GM21515 (cell line): Measurements from ENCODE around the gene CFAP100.

Experiments used
- ATAC-seq: cut with Tn5 transposase; IDR thresholded peaks from one replicate; pipeline ENCODE4 v1.9.1; 2021; ENCODE audit not compliant: unreplicated experiment

The CFAP100 gene

GRCh38 chr3:126394179-126394976, at the start of gene CFAP100:
CFAP100 (plus strand) TSS chr3:126394909; CDS start chr3:126396001, 1,092 bp downstream.
- ATAC-seq: no peak

- no peak for ATAC-seq
Measured at GRCh38 chr3:126345231-126345630, 49.5 kb upstream of the CFAP100 start.

GRCh38 chr3:126345641-126346460, 48.9 kb upstream of the CFAP100 start:
- ATAC-seq: no peak

- ATAC-seq: no peak
Measured at GRCh38 chr3:126346466-126346865, 48.2 kb upstream of the CFAP100 start.

- no peak for ATAC-seq
Measured at GRCh38 chr3:126347543-126348161, 47.1 kb upstream of the CFAP100 start.

GRCh38 chr3:126348308-126348920, 46.3 kb upstream of the CFAP100 start:
- no peak for ATAC-seq

GRCh38 chr3:126349071-126349470, 45.6 kb upstream of the CFAP100 start:
- ATAC-seq: no peak

- ATAC-seq: no peak
Measured at GRCh38 chr3:126349611-126350501, 44.9 kb upstream of the CFAP100 start.

GRCh38 chr3:126350502-126351085, 44.1 kb upstream of the CFAP100 start:
- no peak for ATAC-seq

GRCh38 chr3:126351086-126351770, 43.5 kb upstream of the CFAP100 start:
- ATAC-seq: no peak

- no peak for ATAC-seq
Measured at GRCh38 chr3:126351771-126352475, 42.8 kb upstream of the CFAP100 start.

- ATAC-seq: no peak
Measured at GRCh38 chr3:126352476-126353454, 41.9 kb upstream of the CFAP100 start.

GRCh38 chr3:126353694-126354321, 40.9 kb upstream of the CFAP100 start:
- no peak for ATAC-seq

GRCh38 chr3:126354776-126355175, 39.9 kb upstream of the CFAP100 start:
- ATAC-seq: no peak

- no peak for ATAC-seq
Measured at GRCh38 chr3:126355251-126355650, 39.5 kb upstream of the CFAP100 start.

GRCh38 chr3:126355777-126356372, 38.8 kb upstream of the CFAP100 start:
- no peak for ATAC-seq
